Measurements from ENCODE around the gene HOXA10. TPM values are rescaled to one million over a fixed set of nuclear protein-coding genes. Genes with fewer than 3 reads are reported as not detected.

HOXA10 gene
- total RNA-seq, 1 donor from 2014 or later: not detected

DNA sequence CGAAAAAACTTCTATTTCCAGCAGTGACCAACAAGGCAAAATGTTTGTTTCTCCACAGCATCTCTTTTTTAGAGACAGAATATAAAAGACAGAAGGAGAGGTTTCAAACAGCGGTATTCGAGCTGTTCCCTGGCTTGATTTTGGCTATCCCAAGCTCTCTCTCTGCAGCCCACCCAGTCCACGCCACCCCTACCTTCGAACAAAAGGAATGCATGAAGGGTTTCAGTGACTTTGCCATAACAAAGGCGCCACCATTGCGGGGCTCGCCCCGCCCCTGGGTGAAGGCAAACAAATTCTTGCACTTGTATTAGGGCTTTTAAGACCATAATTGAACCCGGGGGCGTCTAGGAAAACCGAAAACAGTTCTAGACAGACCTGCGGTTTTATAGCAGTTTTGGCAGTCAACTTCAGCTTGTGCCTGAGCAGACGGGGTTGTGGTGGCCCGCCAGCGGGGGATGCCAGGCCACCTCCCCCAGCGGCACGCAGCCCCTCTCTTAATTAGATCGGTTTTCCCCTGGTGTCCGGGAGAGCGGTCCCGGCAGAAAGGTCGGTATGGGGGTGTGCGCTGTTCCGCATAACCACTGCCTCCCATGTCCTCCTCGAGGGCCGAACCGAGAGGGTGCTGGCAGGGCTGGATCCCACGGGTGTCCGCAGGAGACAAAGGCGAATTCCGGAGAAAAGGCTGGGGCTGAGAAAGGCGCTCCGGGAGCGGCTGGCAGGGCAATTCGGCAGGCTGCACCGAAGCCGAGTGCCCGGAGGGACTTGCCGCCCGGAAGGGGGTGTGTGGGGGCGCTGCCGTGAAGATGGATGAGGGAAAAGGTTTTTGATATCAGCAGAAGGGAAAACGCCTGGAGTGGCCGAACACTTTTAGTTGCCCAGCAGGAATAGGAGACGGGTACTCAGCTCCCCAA lies 13.6 kb upstream of the HOXA10 start:
- Histone ChIP-seq H3K9me3 (replicated peaks) (no peaks in the 10 kb centered on the region), H3K27ac (replicated peaks) (no peak overlapping the region), H3K4me3 (peak overlapping the region; percentile 50), H3K4me1 (peaks cover 62% of the 10 kb centered on the region), H3K27me3 (ENCODE audit: low read depth) (peaks cover 100% of the 10 kb centered on the region), H3K36me3 (no peaks in the 10 kb centered on the region)
- TF ChIP-seq, protein P1, sequence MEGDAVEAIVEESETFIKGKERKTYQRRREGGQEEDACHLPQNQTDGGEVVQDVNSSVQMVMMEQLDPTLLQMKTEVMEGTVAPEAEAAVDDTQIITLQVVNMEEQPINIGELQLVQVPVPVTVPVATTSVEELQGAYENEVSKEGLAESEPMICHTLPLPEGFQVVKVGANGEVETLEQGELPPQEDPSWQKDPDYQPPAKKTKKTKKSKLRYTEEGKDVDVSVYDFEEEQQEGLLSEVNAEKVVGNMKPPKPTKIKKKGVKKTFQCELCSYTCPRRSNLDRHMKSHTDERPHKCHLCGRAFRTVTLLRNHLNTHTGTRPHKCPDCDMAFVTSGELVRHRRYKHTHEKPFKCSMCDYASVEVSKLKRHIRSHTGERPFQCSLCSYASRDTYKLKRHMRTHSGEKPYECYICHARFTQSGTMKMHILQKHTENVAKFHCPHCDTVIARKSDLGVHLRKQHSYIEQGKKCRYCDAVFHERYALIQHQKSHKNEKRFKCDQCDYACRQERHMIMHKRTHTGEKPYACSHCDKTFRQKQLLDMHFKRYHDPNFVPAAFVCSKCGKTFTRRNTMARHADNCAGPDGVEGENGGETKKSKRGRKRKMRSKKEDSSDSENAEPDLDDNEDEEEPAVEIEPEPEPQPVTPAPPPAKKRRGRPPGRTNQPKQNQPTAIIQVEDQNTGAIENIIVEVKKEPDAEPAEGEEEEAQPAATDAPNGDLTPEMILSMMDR (IDR thresholded peaks at IDR 0.05; ENCODE audit: borderline replicate concordance): no peak
- no peak for DNase-seq
- intact Hi-C loops (cut with micrococcal nuclease): no loop called here

DNA sequence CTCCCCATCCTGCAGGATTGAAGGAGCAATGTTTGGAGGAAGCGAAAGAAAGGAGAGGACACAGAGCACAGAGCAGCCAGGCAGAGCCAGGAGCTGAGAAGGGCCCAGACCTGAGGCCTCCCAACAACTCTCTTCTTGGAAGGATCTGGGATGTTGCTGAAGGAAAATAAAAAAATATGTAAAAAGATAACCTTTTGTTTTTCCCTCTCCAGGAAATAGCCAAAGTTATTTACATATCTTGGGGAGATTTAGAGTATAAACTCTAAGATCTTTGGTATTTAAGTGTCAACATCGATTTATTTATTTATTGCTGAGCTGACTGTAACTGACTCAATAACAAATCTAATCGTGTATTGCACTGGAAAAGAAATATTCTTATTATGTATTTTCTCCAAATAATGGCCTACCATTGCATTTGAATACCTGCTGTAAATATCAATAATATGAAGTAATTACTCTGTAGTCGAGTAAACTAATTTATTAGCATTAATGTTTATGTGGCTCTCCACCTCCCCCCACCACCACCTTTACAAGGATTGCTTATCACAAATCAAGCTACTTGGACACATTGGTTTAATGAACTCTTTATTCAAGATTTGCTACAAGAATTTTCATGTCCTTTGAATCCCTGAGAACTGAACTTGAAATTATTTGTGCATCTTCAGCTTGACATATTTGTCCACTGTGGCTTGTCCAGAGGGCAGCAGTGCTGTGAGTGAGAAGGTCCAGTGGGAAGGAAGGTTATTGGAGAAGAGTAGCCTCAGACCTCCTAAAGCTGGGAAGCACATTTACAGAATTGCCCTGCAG lies 12.8 kb upstream of the HOXA10 start:
- H3K9me3 ChIP-seq (replicated peaks): no peaks in the 10 kb centered on the region

DNA sequence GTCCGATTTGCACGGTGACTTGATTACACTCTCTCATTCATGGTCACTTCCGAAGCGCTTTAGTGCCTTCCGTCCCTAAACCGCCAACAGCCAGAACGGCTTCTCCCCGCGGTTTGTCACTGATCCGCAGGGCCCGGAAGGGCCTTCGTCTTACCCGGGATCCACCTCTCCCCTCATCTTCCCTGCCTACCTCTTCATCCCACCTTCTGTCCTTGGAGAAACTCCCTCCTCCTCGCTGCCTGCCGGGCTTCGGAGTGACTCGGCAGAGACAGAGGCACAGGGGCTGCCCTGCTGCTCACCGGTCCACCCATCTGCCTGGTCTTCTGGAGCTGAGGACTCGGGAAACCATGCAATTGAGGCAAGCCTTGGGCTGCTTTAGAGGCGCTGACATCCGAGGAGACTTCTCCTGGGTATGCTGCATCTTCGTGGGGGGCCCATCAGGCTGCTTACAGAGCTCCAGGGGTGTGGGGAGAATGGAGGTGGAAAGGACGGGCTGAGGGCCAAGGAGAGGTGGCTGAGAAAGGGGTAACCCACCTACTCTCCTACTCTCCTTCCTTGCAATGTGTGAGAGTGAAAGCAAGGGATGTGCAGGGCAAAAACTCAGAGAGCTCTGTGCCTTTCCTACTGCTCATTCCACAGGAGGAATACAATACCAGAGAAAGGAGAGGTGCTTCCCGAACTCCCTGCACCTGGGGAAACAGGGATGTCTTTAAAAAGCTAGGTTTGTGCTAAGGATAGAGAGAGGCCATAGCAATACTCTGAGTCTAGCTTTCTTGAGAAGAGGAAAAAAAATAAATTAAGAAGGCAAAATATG lies 11.9 kb upstream of the HOXA10 start:
- peaks cover 52% of the 10 kb centered on the region for H3K4me1 ChIP-seq
- TF ChIP-seq, protein P1 (IDR thresholded peaks at IDR 0.05; ENCODE audit: borderline replicate concordance): no peak
- H3K36me3 ChIP-seq: no peaks in the 10 kb centered on the region
- no peak overlapping the region for H3K27ac ChIP-seq (replicated peaks)
- H3K9me3 ChIP-seq (replicated peaks): no peaks in the 10 kb centered on the region
- no peak for DNase-seq
- H3K4me3 ChIP-seq: no peak overlapping the region
- intact Hi-C loops (cut with micrococcal nuclease): no loop called here
- H3K27me3 ChIP-seq (ENCODE audit: low read depth): peaks cover 100% of the 10 kb centered on the region

More for the DNA sequence above, 12.8 kb upstream of the HOXA10 start:
- no peak for DNase-seq
- TF ChIP-seq, protein P1 (IDR thresholded peaks at IDR 0.05; ENCODE audit: borderline replicate concordance): no peak
- Histone ChIP-seq H3K4me1 (peaks cover 53% of the 10 kb centered on the region), H3K27me3 (ENCODE audit: low read depth) (peaks cover 100% of the 10 kb centered on the region), H3K36me3 (no peaks in the 10 kb centered on the region), H3K4me3 (no peak overlapping the region), H3K27ac (replicated peaks) (no peak overlapping the region)
- intact Hi-C loops (cut with micrococcal nuclease): no loop called here

DNA sequence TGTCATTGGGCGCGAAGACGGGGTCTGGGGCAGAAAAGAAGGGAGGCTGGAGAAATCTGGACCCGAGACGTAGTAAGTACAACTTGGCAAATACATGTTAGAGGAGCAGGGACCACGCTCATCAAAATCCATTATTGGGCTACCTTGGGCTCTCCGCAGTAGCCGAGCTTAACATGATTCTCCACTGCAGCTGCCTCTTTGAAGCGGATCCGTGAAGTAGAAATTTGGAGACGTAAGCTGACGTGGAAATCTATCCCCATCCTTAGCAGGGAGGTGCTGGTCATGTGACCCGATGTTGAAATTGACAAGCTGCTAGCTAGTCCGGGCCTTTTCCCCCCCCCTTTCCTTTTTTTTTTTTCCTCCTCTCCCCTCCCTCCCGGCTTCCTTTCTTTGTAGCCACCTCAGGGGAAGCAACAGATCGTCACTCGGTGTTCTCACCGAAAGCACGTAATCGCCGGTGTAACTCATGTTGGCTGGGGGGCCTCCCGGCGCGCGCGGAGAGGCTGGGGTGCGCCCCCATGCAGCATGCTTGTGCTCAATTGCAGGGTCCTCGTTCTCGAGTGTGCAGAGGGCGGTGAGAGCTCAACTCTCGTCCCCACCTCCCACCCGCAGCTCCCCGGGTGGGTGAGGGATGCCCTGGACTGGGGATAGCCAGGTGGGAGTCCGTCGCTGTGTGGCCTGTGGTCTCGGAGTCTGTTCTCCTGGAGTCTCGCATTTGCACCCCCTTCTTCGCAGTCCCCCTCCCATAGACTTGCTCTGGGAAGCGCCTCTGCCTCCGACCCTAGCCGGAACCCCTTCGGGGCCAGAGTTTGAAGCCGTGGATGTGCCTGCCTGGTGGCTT lies 11.1 kb upstream of the HOXA10 start, which contains the start of gene HOXA11:
TSS of gene HOXA11 (minus strand) at position 220 of the 841 bp plus-strand sequence. CDS start at position 132, 88 bp downstream.
- TF ChIP-seq, protein P1 (IDR thresholded peaks at IDR 0.05; ENCODE audit: borderline replicate concordance): no peak
- H3K9me3 ChIP-seq (replicated peaks): no peaks in the 10 kb centered on the region
- peaks cover 52% of the 10 kb centered on the region for H3K4me1 ChIP-seq
- H3K4me3 ChIP-seq: peak within 1 kb of the TSS; percentile 59
- intact Hi-C loops (cut with micrococcal nuclease): no loop called here
- no peaks in the 10 kb centered on the region for H3K36me3 ChIP-seq
- no peak for DNase-seq
- H3K27me3 ChIP-seq (ENCODE audit: low read depth): peaks cover 100% of the 10 kb centered on the region
- H3K27ac ChIP-seq (replicated peaks): no peak within 1 kb of the TSS
